GM12874 (cell line): Measurements from ENCODE around the gene CHCHD3.

Source experiments
- CTCF ChIP-seq: IDR thresholded peaks from 2 replicates; pipeline ENCODE4 v1.5.1; 2011; ENCODE audit warnings: low read depth, mild to moderate bottlenecking, control low read depth, low read length, moderate library complexity; ENCODE audit not compliant: insufficient read depth

The CHCHD3 gene

GRCh38 chr7:132861940-132862554, 219.8 kb downstream of the CHCHD3 start:
- TF ChIP-seq CTCF: no peak

- TF ChIP-seq CTCF: no peak
These were observed 220.5 kb downstream of the CHCHD3 start for GRCh38 chr7:132861424-132861823.

- TF ChIP-seq CTCF: no peak
These were observed 222.7 kb downstream of the CHCHD3 start for GRCh38 chr7:132859199-132859598.

GRCh38 chr7:132858760-132859159, 223.1 kb downstream of the CHCHD3 start:
- TF ChIP-seq CTCF: no peak

- TF ChIP-seq CTCF: no peak
These were observed 223.6 kb downstream of the CHCHD3 start for GRCh38 chr7:132858251-132858650.

- no peak for TF ChIP-seq CTCF
These were observed 224.2 kb downstream of the CHCHD3 start for GRCh38 chr7:132857703-132858102.

GRCh38 chr7:132857031-132857430, 224.9 kb downstream of the CHCHD3 start:
- TF ChIP-seq CTCF: no peak
